Stimulated activated CD4-positive, alpha-beta T cell treated with anti-CD3 and anti-CD28 coated beads, Interleukin-1b, Interleukin-23, amount 100 ng/mL, for 24 hours (primary cell): ENCODE data around the gene PRAMEF27.
"Not testable (repeated sequence)": the region's sequence is repeated elsewhere in the genome, so short reads cannot be mapped to it uniquely, and the experiment has no call there.

Experiments
- DNase-seq, 4 experiments: peaks; one replicate each; pipeline ENCODE4 v3.0.0-alpha.2; 2020; ENCODE audit warnings: low read depth in 4 of 4, low spot score in 1 of 4

Gene PRAMEF27

DNA sequence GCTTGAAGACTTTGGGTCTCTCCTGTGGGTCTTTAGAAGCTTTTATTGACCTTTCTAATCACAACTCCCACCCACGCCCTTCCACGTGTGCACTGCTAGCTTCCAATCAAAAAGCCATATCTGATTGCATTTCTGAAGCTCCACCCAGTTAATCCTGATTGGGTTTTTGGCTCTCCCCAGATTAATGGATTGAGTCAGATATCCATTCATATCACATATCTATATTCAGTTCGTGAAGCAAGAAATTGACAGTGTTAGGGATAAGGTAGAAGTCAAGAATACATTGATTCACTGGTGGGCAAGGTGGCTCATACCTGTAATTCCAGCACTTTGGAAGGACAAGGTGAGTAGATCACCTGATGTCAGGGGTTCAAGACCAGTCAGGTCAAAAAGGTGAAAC, at the start of gene PRAMEF27:
PRAMEF27 (minus strand) TSS at position 101 of the 400 bp plus-strand sequence. CDS start 2,916 bp downstream, outside the sequence.
- DNase-seq: not testable (repeated sequence)

DNA sequence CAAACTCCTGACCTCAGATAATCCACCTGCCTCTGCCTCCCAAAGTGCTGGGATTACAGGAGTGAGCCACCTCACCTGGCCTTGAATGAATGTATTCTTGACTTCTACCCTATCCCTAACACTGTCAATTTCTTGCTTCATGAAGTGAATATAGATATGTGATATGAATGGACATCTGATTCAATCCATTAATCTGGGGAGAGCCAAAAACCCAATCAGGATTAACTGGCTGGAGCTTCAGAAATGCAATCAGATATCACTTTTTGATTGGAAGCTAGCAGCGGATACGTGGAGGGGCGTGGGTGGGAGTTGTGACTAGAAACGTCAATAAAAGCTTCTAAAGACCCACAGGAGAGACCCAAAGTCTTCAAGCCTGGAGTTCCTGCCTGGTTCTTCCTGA, 14.1 kb upstream of the PRAMEF27 start, which contains the start of gene PRAMEF25:
PRAMEF25 (plus strand) TSS at position 301 of the 400 bp plus-strand sequence. CDS start 2,920 bp downstream, outside the sequence.
- DNase-seq: not testable (repeated sequence)

DNA sequence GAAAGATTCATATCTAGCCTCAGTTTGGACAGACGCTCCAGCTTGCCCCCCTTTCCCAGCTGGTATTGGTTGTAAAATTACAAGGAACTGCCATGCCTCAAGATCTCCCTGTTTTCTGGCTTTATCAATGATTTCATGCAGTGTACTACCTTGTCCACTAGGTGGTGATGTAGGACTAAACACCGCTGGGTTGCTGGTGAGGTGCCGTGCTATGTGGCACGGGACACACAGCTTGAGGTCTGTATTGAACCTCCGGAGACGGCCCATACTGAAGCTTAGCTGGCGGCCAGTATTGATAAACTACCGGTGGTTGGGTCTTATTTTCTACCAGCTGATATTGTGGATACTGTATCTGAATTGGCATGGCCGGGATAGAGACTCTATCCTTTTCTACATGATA, 36.5 kb downstream of the PRAMEF27 start:
- DNase-seq: not testable (repeated sequence)

DNA sequence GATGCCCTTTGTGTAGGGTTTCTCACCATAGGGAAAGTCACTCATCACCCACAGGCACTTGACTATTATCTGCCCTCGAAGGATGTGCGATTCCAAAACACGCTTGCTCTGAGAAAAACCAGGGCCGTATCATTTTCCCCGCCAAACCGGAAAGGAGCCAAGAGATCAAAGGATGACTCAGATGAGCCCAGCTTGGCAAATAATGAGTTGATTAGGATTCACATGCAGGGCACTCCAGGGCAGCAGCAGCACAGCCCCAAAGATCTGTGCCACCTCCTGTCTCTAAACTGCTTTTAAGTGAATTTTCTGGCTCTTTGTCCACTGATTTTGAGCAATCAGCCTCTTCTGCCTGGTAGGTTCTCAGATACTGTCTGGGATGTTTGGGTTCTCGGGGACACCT, 44.4 kb downstream of the PRAMEF27 start:
- DNase-seq: not testable (repeated sequence)

DNA sequence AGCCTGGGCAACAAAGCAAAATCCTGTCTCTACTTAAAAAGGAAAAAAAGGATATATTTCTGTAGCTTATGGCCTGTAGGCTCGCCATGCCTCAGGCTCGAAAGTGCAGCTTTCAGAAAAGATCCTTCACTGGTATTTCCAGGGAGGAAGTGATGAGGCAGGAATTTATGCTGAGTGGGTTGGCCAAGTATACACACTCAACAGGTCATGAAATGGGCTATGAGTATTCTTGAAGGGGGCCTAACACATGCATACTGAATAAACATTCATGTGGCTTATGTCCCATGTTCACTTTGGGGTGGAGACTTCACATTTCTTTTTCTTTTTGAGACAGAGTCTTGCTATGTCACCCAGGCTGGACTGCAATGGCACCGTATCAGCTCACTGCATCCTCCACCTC, 47.0 kb downstream of the PRAMEF27 start:
- not testable (repeated sequence) for DNase-seq

DNA sequence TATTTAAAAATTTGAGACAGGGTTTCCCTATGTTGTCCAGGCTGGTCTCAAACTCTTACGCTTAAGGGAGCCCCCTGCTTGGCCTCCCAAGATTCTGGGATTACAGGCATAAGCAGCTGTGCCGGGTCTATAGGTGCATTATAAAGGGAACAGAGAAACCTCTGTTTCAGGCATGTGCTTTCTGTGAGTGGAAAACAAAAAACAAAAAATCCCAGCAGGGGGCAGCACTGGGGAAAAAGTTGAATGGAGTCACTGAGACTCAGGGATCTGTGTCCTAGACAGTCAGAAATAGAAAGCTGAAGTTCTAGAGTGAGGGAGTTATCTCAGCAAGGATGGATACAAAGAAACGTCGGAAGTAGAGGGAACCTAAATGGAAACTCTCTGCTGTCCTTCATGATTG, 50.6 kb downstream of the PRAMEF27 start:
- not testable (repeated sequence) for DNase-seq
